Hepatocyte (in vitro differentiated cells): Measurements from ENCODE around the gene FBH1. TPM values are rescaled to one million over a fixed set of nuclear protein-coding genes. Genes with fewer than 3 reads are reported as not detected.

Experiments
- DNase-seq: peaks from one replicate; pipeline ENCODE4 v3.0.0-alpha.2; 2016; ENCODE audit warnings: low spot score
- H2AFZ ChIP-seq: fragments of 200-600 bp; sonication (generic); 2 replicates; pipeline ENCODE4 v1.6.0; 2016; ENCODE audit warnings: antibody characterized with exemption, mild to moderate bottlenecking
- H3K27ac ChIP-seq: fragments of 200-600 bp; sonication (generic); 2 replicates; pipeline ENCODE4 v1.5.1; 2016; ENCODE audit warnings: mild to moderate bottlenecking
- H3K27me3 ChIP-seq: fragments of 200-600 bp; sonication (generic); 2 replicates; pipeline ENCODE4 v1.6.1; 2016
- H3K36me3 ChIP-seq: fragments of 200-600 bp; sonication (generic); replicated peaks from 2 replicates; pipeline ENCODE4 v1.5.1; 2016; ENCODE audit warnings: low read depth; ENCODE audit not compliant: insufficient read depth
- H3K4me1 ChIP-seq: fragments of 200-600 bp; sonication (generic); 2 replicates; pipeline ENCODE4 v1.5.1; 2016; ENCODE audit warnings: mild to moderate bottlenecking, moderate library complexity; ENCODE audit not compliant: insufficient read depth
- H3K4me2 ChIP-seq: fragments of 200-600 bp; sonication (generic); 2 replicates; pipeline ENCODE4 v1.6.0; 2016
- H3K4me3 ChIP-seq: fragments of 200-600 bp; sonication (generic); 2 replicates; pipeline ENCODE4 v1.5.1; 2016; ENCODE audit warnings: mild to moderate bottlenecking
- H3K79me2 ChIP-seq: fragments of 200-600 bp; sonication (generic); 2 replicates; pipeline ENCODE4 v1.6.0; 2017; ENCODE audit warnings: mild to moderate bottlenecking
- H3K9me2 ChIP-seq: fragments of 200-600 bp; sonication (generic); replicated peaks from 2 replicates; pipeline ENCODE4 v1.6.0; 2017; ENCODE audit warnings: mild to moderate bottlenecking; ENCODE audit not compliant: insufficient read depth
- H3K9me3 ChIP-seq: fragments of 200-600 bp; sonication (generic); 2 replicates; pipeline ENCODE4 v1.5.1; 2016; ENCODE audit warnings: low read depth, mild to moderate bottlenecking
- H4K20me1 ChIP-seq: fragments of 200-600 bp; sonication (generic); 2 replicates; pipeline ENCODE4 v1.6.0; 2016; ENCODE audit warnings: mild to moderate bottlenecking; ENCODE audit not compliant: insufficient read depth, poor library complexity, severe bottlenecking
- CTCF ChIP-seq: fragments of 200-600 bp; sonication (generic); IDR thresholded peaks from 2 replicates; pipeline ENCODE4 v1.5.1; 2016; ENCODE audit warnings: antibody characterized with exemption, mild to moderate bottlenecking; ENCODE audit not compliant: poor library complexity
- EZH2 ChIP-seq: fragments of 200-600 bp; sonication (generic); IDR thresholded peaks from 2 replicates; pipeline ENCODE4 v1.6.1; 2016; ENCODE audit warnings: antibody characterized with exemption, mild to moderate bottlenecking, borderline replicate concordance
- EZH2phosphoT487 ChIP-seq: fragments of 200-600 bp; sonication (generic); IDR thresholded peaks from one replicate; pipeline ENCODE4 v1.6.1; 2018; ENCODE audit warnings: antibody characterized with exemption, mild to moderate bottlenecking, low read depth, moderate library complexity; ENCODE audit not compliant: unreplicated experiment, severe bottlenecking
- WGBS: methylation state at CpG from one replicate; pipeline ENCODE4 v1.1.6; 2016; ENCODE audit warnings: low lambda C conversion rate; ENCODE audit errors: missing lambda C conversion rate; 5-methylcytosine and 5-hydroxymethylcytosine counted together
- polyA plus RNA-seq: library from polyadenylated mRNA; unstranded; fragments of >200 nt; fragmentation: Nextera tagmentation; extraction: Ambion mirVana; gene quantifications from 2 replicates; pipeline ENCODE4 v1.2.1, GENCODE V29; 2016
- total RNA-seq: library from RNA; depleted of rRNA; stranded (reverse); fragments of >200 nt; gene quantifications from 2 replicates; pipeline ENCODE4 v1.2.3, GENCODE V29; 2014

The FBH1 gene
- total and polyA plus RNA-seq, 2 experiments from 2014 or later, result 66.4 to 80.3 TPM

- Histone ChIP-seq H3K4me1 (no peaks in the 10 kb centered on the region), H3K27me3 (no peaks in the 10 kb centered on the region), H4K20me1 (no peaks in the 10 kb centered on the region), H3K9me3 (no peaks in the 10 kb centered on the region), H3K27ac (no peak overlapping the region), H3K9me2 (no peaks in the 10 kb centered on the region), H2AFZ (no peak overlapping the region), H3K36me3 (no peaks in the 10 kb centered on the region), H3K4me2 (no peak overlapping the region), H3K4me3 (no peak overlapping the region), H3K79me2 (no peaks in the 10 kb centered on the region)
- 68% methylated on average over 7 of the region's 7 CpGs for WGBS
- DNase-seq, result no peak
- TF ChIP-seq CTCF, result no peak
- TF ChIP-seq EZH2phosphoT487, result no peak
- no peak for TF ChIP-seq EZH2
Observed at GRCh38 chr10:5963071-5963470, 73.0 kb downstream of the FBH1 start.

- H3K4me2 ChIP-seq, result no peak overlapping the region
- no peak overlapping the region for H3K4me3 ChIP-seq
- H4K20me1 ChIP-seq, result no peaks in the 10 kb centered on the region
- no peaks in the 10 kb centered on the region for H3K9me3 ChIP-seq
- WGBS, result 88% methylated on average over 10 of the region's 10 CpGs
- no peak for DNase-seq
- no peaks in the 10 kb centered on the region for H3K9me2 ChIP-seq
- no peaks in the 10 kb centered on the region for H3K79me2 ChIP-seq
- no peak for TF ChIP-seq CTCF
- TF ChIP-seq EZH2, result no peak
- TF ChIP-seq EZH2phosphoT487, result no peak
- H3K4me1 ChIP-seq, result no peaks in the 10 kb centered on the region
- no peaks in the 10 kb centered on the region for H3K27me3 ChIP-seq
- no peak overlapping the region for H2AFZ ChIP-seq
- no peaks in the 10 kb centered on the region for H3K36me3 ChIP-seq
- no peak overlapping the region for H3K27ac ChIP-seq
Observed at GRCh38 chr10:5963591-5963990, 73.5 kb downstream of the FBH1 start.

- no peaks in the 10 kb centered on the region for H4K20me1 ChIP-seq
- no peak overlapping the region for H3K4me2 ChIP-seq
- H3K4me3 ChIP-seq, result no peak overlapping the region
- H3K9me3 ChIP-seq, result no peaks in the 10 kb centered on the region
- no peak for DNase-seq
- no peak for TF ChIP-seq EZH2
- TF ChIP-seq CTCF, result no peak
- TF ChIP-seq EZH2phosphoT487, result no peak
- H3K79me2 ChIP-seq, result no peaks in the 10 kb centered on the region
- no peak overlapping the region for H2AFZ ChIP-seq
- H3K4me1 ChIP-seq, result no peaks in the 10 kb centered on the region
- no peaks in the 10 kb centered on the region for H3K27me3 ChIP-seq
- 91% methylated on average over 13 of the region's 13 CpGs for WGBS
- H3K9me2 ChIP-seq, result no peaks in the 10 kb centered on the region
- no peaks in the 10 kb centered on the region for H3K36me3 ChIP-seq
- no peak overlapping the region for H3K27ac ChIP-seq
Observed at GRCh38 chr10:5964736-5965135, 74.7 kb downstream of the FBH1 start.

- H3K36me3 ChIP-seq, result no peaks in the 10 kb centered on the region
- no peak overlapping the region for H3K4me2 ChIP-seq
- H2AFZ ChIP-seq, result no peak overlapping the region
- no peaks in the 10 kb centered on the region for H3K79me2 ChIP-seq
- no peaks in the 10 kb centered on the region for H3K27me3 ChIP-seq
- TF ChIP-seq CTCF (no peak), EZH2 (no peak), EZH2phosphoT487 (no peak)
- H3K9me3 ChIP-seq, result no peaks in the 10 kb centered on the region
- no peak overlapping the region for H3K27ac ChIP-seq
- WGBS, result 87% methylated on average over 8 of the region's 8 CpGs
- H3K4me1 ChIP-seq, result no peaks in the 10 kb centered on the region
- no peak for DNase-seq
- no peaks in the 10 kb centered on the region for H4K20me1 ChIP-seq
- no peak overlapping the region for H3K4me3 ChIP-seq
- no peaks in the 10 kb centered on the region for H3K9me2 ChIP-seq
Observed at GRCh38 chr10:5965266-5965665, 75.2 kb downstream of the FBH1 start.
